Measurements from ENCODE around the gene LEF1. TPM values are rescaled to one million over a fixed set of nuclear protein-coding genes. Genes with fewer than 3 reads are reported as not detected.

The LEF1 gene
- total and polyA plus RNA-seq, 8 donors: 0.81 to 11.0 (median 3.0) TPM; not detected in 2

DNA sequence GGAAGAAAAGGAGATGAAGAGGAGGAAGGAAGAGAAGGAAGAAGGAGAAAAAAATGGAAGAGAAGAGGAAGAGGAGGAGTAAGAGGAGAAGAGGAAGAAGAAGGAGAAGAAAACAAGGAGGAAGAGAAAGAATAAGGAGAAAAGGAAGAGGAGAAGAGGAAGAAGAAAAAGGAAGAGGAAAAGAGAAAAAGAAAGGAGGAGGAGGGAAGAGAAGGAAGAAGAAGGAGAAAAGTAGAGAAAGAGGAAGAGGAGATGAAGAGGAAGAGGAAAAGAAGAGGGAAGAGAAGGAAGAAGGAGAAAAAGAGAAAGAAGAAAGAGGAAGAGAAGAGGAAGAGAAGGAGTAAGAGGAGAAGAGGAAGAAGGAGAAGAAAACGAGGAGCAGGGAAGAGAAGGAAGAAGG, 11.8 kb upstream of the LEF1 start:
- H3K36me3 ChIP-seq: no peaks in the 10 kb centered on the region
- no peak overlapping the region for H3K4me3 ChIP-seq
- H3K9me3 ChIP-seq: no peaks in the 10 kb centered on the region
- H3K27ac ChIP-seq: no peak overlapping the region
- intact Hi-C loops (cut with DNase I; ENCODE audit: low total_unique reads): no loop called here
- H3K4me1 ChIP-seq: no peaks in the 10 kb centered on the region
- TF ChIP-seq POLR2AphosphoS5 (IDR thresholded peaks at IDR 0.05): no peak
- TF ChIP-seq EP300 (IDR thresholded peaks at IDR 0.05): no peak
- TF ChIP-seq POLR2A (IDR thresholded peaks at IDR 0.05): no peak
- TF ChIP-seq, protein P1, sequence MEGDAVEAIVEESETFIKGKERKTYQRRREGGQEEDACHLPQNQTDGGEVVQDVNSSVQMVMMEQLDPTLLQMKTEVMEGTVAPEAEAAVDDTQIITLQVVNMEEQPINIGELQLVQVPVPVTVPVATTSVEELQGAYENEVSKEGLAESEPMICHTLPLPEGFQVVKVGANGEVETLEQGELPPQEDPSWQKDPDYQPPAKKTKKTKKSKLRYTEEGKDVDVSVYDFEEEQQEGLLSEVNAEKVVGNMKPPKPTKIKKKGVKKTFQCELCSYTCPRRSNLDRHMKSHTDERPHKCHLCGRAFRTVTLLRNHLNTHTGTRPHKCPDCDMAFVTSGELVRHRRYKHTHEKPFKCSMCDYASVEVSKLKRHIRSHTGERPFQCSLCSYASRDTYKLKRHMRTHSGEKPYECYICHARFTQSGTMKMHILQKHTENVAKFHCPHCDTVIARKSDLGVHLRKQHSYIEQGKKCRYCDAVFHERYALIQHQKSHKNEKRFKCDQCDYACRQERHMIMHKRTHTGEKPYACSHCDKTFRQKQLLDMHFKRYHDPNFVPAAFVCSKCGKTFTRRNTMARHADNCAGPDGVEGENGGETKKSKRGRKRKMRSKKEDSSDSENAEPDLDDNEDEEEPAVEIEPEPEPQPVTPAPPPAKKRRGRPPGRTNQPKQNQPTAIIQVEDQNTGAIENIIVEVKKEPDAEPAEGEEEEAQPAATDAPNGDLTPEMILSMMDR (IDR thresholded peaks at IDR 0.05): no peak
- H3K27me3 ChIP-seq: peaks cover 0 to 19% (median 0%) of the 10 kb centered on the region in 3 donors
- 48 to 61% (median 56%) methylated on average over 1 of the region's 1 CpG for WGBS, 5 donors
- DNase-seq: no peak

GRCh38 chr4:108175966-108176365, 7.2 kb upstream of the LEF1 start:
- no peak for DNase-seq
- intact Hi-C loops (cut with DNase I; ENCODE audit: low total_unique reads): no loop called here
- H3K36me3 ChIP-seq: no peaks in the 10 kb centered on the region
- H3K27ac ChIP-seq: no peak overlapping the region
- H3K27me3 ChIP-seq: peaks cover 15 to 64% (median 30%) of the 10 kb centered on the region in 3 donors
- peaks cover 10 to 27% (median 24%) of the 10 kb centered on the region in 4 donors for H3K4me1 ChIP-seq
- no peaks in the 10 kb centered on the region for H3K9me3 ChIP-seq
- TF ChIP-seq POLR2A (IDR thresholded peaks at IDR 0.05) (no peak), EP300 (IDR thresholded peaks at IDR 0.05) (no peak)
- TF ChIP-seq, protein P1 (IDR thresholded peaks at IDR 0.05): no peak
- no peak overlapping the region for H3K4me3 ChIP-seq
- WGBS, 5 donors: 51 to 65% (median 55%) methylated on average over 3 of the region's 3 CpGs

DNA sequence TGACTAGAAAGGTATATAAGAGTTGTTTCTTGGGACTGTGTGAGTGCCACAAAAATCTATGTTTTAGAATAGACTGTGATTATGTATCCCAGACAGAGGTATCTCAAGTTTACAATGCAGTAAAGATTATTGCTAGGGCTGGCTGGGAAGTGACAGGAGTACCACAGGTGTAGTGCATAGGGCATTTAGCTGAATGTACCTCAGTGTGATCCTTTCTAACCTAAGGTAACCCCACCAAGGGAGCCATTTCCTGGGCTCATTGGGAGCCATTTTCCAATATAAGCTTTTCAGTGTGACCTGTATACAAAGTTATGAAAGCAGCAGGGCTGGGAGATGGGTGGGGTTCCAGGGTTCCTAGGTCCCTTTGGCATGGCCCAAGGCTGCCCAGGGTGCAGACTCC, 6.1 kb upstream of the LEF1 start:
- no peak for DNase-seq
- Histone ChIP-seq H3K27ac (no peak overlapping the region), H3K9me3 (no peaks in the 10 kb centered on the region), H3K4me1 (peaks cover 10 to 27% (median 24%) of the 10 kb centered on the region in 4 donors), H3K27me3 (peaks cover 19 to 75% (median 42%) of the 10 kb centered on the region in 3 donors), H3K36me3 (no peaks in the 10 kb centered on the region), H3K4me3 (no peak overlapping the region)
- TF ChIP-seq POLR2A (IDR thresholded peaks at IDR 0.05): no peak
- TF ChIP-seq EP300 (IDR thresholded peaks at IDR 0.05): no peak
- TF ChIP-seq, protein P1 (IDR thresholded peaks at IDR 0.05): no peak
- no peak for TF ChIP-seq POLR2AphosphoS5 (IDR thresholded peaks at IDR 0.05)
- intact Hi-C loops (cut with DNase I; ENCODE audit: low total_unique reads): no loop called here

DNA sequence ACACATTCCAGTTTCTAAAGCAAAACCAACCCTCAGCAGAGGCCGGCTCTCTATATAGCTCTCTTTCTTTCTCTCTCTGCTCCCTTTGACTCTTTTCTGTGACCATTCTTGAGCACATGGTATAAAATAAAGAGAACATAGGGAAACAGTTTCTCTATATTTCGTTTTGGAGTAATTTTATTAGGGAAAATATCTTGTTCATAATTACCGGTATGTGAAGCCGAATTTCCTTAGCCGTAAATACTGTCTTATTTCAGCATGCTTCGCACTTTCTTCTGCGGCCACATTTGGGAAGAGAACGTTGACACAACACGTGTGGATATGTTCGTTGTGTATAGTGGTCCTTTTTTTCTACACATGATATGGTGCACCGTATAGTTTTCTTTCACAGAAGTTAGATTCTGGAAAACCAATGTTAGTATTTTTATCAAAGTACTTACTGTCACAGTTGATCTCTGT, 4.9 kb upstream of the LEF1 start:
- Histone ChIP-seq H3K27me3 (peaks cover 19 to 88% (median 54%) of the 10 kb centered on the region in 3 donors), H3K9me3 (no peaks in the 10 kb centered on the region), H3K36me3 (no peaks in the 10 kb centered on the region), H3K4me1 (peaks cover 16 to 37% (median 32%) of the 10 kb centered on the region in 4 donors), H3K27ac (peak overlapping the region in 2 of 5 donors; percentile 36 to 73), H3K4me3 (peak overlapping the region; percentile 49 to 71 (median 56))
- TF ChIP-seq EP300 (IDR thresholded peaks at IDR 0.05): no peak
- TF ChIP-seq POLR2A (IDR thresholded peaks at IDR 0.05): no peak
- TF ChIP-seq, protein P1 (IDR thresholded peaks at IDR 0.05): no peak
- TF ChIP-seq POLR2AphosphoS5 (IDR thresholded peaks at IDR 0.05): no peak
- intact Hi-C loops (cut with DNase I; ENCODE audit: low total_unique reads): no loop called here
- DNase-seq: no peak
- 54 to 68% (median 64%) methylated on average over 11 of the region's 11 CpGs for WGBS, 5 donors

Data from stomach (tissue), 9 donors.